Esophagus squamous epithelium (tissue), 4 donors: ENCODE results near the gene ZCWPW2.

ENCODE experiments used
- CTCF ChIP-seq, 6 experiments: fragments of 450-650 bp in 4 of 6; fragments of 200-600 bp in 2 of 6; sonication (generic) in 2 of 6; IDR thresholded peaks; one replicate each; pipeline ENCODE4 v1.5.1; 2016 to 2019; ENCODE audit warnings: antibody characterized with exemption in 6 of 6, mild to moderate bottlenecking in 4 of 6, moderate library complexity in 4 of 6
- POLR2A ChIP-seq, 4 donors: fragments of 450-650 bp; IDR thresholded peaks; one replicate each; pipeline ENCODE4 v1.6.1; 2017; ENCODE audit warnings: antibody characterized with exemption in 4 of 4, mild to moderate bottlenecking in 4 of 4, moderate library complexity in 3 of 4

GRCh38 chr3:28504976-28505375 is 156.5 kb downstream of the ZCWPW2 start:
- TF ChIP-seq POLR2A (IDR thresholded peaks at IDR 0.05) (no peak), CTCF (IDR thresholded peaks at IDR 0.05) (no peak)
